ENCODE data around the gene RAD54L2. TPM values are rescaled to one million over a fixed set of nuclear protein-coding genes. Genes with fewer than 3 reads are reported as not detected.
A peak's percentile ranks its signal among the peaks of the same experiment; 100 is the strongest.
"Not testable (repeated sequence)": the region's sequence is repeated elsewhere in the genome, so short reads cannot be mapped to it uniquely, and the experiment has no call there.

The RAD54L2 gene
- 5.8 and 11.1 TPM in 2 replicates for total RNA-seq (2014; rRNA removed; shearing (Covaris generic); ENCODE audit: low replicate concordance)

GRCh38 chr3:51538459-51539290 lies at the start of gene RAD54L2:
RAD54L2 (plus strand) TSS chr3:51538719; CDS start chr3:51590421, 51,702 bp downstream.
- peak; percentile 68 for DNase-seq (ENCODE audit: low read depth)
- in situ Hi-C loops (cut with HindIII; ENCODE audit: low pct_unique_long_range_greater_than_20kb, low sequenced_read_pairs): no loop called here

GRCh38 chr3:51498876-51499738 lies 39.4 kb upstream of the RAD54L2 start:
- peak; percentile 98 for DNase-seq (ENCODE audit: low read depth)
- in situ Hi-C loops (cut with HindIII; ENCODE audit: low pct_unique_long_range_greater_than_20kb, low sequenced_read_pairs): no loop called here

- DNase-seq (ENCODE audit: low read depth): no peak
- in situ Hi-C loops (cut with HindIII; ENCODE audit: low pct_unique_long_range_greater_than_20kb, low sequenced_read_pairs): no loop called here
Observed at GRCh38 chr3:51500632-51501131, 37.8 kb upstream of the RAD54L2 start.

GRCh38 chr3:51501833-51502561 lies 36.5 kb upstream of the RAD54L2 start:
- in situ Hi-C loops (cut with HindIII; ENCODE audit: low pct_unique_long_range_greater_than_20kb, low sequenced_read_pairs): no loop called here
- DNase-seq (ENCODE audit: low read depth): peak; percentile 37

DNA sequence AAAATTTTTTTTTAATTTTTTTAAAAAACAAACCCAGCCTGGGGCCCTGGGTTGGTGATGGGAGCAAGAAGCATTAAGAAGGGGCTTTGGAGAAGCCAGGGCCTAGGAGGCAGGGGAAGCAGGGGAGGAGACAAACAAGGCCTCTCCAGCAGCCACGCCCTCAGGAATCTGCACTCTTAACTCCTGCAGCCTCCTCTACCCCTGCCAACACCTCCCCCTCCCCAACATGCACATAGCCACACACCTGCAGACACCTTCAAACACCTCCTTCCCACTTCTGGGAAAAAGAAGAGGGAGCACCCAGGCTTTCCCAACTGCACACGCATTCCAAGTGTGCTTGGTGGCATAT lies 36.0 kb upstream of the RAD54L2 start:
- in situ Hi-C loops (cut with HindIII; ENCODE audit: low pct_unique_long_range_greater_than_20kb, low sequenced_read_pairs): no loop called here
- no peak for DNase-seq (ENCODE audit: low read depth)

DNA sequence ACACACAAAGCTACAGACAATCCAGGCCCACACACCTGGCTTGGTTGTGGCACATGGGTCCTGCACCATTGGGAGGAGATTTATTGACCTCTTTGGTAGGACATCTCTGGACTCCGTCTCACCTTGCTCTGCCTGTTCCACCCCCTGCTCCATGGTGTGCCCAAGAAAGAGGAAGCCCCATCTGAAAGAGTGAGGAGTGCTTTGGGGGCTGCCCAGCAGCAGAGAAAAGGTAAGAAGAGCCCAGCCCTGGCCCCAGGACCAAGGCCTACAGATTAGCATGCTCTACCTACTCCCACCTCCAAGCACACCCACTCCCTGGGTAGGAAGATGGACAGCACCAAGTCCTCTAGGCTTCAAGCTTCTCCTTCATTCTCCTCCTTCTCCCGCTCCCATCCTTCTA lies 35.5 kb upstream of the RAD54L2 start:
- in situ Hi-C loops (cut with HindIII; ENCODE audit: low pct_unique_long_range_greater_than_20kb, low sequenced_read_pairs): no loop called here
- DNase-seq (ENCODE audit: low read depth): no peak

GRCh38 chr3:51508255-51508654 lies 30.3 kb upstream of the RAD54L2 start:
- DNase-seq (ENCODE audit: low read depth): no peak
- in situ Hi-C loops (cut with HindIII; ENCODE audit: low pct_unique_long_range_greater_than_20kb, low sequenced_read_pairs): no loop called here

DNA sequence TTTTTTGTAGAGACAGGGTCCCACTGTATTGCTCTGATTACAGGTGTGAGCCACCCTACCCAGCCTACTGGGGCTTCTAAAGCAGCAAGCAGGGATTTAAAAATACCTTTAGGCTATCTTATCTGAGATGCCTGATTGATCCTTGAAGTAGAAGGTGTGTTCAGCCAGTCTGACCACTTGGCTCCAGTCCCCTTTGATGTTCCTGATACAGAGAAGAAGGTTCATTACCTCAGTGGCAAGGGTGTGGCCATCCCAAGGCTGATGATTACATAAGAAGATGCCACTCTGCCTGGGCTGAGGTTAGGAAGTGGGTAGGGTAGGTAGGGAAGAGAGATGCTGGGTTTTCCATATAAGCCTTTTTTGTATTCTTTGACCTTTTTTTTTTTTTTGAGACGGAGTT lies 27.5 kb upstream of the RAD54L2 start:
- DNase-seq (ENCODE audit: low read depth): no peak
- in situ Hi-C loops (cut with HindIII; ENCODE audit: low pct_unique_long_range_greater_than_20kb, low sequenced_read_pairs): no loop called here

DNA sequence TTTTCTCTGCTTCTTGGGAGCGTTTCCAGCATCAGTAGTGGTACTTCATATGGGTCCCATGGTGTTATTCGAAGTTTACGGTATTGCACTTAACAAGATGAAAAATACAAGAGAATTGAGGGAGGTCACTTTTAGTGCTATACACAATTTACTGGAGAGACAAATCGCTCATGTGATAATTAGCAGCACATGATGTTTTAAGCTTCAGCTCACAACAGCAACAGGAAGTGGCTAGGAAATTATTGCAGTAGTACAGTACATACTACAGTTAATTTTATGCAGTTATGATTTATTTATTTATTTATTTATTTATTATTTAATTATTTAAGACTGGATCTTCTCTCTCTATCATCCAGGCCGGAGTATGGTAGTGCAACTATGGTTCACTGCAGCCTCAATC lies 24.3 kb upstream of the RAD54L2 start:
- in situ Hi-C loops (cut with HindIII; ENCODE audit: low pct_unique_long_range_greater_than_20kb, low sequenced_read_pairs): no loop called here
- DNase-seq (ENCODE audit: low read depth): no peak

DNA sequence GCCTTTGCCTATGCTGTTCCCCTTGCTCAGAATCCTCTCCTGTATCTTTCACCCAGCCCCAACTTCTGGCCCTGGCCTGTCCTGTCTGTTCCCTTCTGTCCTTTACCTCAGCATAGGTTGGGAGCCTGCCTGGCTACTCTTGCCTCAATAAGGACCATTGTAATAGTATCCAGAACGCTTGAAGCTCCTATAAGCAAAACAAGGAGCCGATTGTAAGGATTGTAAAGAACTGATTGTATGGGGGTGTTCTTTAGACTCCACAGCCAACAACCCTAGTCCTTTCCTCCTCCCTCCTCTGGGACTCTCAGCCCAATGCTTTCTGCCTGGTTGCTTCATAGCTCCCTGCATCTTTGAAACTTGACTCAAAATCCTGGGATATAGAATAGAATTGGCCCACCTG lies 18.7 kb upstream of the RAD54L2 start:
- no peak for DNase-seq (ENCODE audit: low read depth)
- in situ Hi-C loops (cut with HindIII; ENCODE audit: low pct_unique_long_range_greater_than_20kb, low sequenced_read_pairs): no loop called here

DNA sequence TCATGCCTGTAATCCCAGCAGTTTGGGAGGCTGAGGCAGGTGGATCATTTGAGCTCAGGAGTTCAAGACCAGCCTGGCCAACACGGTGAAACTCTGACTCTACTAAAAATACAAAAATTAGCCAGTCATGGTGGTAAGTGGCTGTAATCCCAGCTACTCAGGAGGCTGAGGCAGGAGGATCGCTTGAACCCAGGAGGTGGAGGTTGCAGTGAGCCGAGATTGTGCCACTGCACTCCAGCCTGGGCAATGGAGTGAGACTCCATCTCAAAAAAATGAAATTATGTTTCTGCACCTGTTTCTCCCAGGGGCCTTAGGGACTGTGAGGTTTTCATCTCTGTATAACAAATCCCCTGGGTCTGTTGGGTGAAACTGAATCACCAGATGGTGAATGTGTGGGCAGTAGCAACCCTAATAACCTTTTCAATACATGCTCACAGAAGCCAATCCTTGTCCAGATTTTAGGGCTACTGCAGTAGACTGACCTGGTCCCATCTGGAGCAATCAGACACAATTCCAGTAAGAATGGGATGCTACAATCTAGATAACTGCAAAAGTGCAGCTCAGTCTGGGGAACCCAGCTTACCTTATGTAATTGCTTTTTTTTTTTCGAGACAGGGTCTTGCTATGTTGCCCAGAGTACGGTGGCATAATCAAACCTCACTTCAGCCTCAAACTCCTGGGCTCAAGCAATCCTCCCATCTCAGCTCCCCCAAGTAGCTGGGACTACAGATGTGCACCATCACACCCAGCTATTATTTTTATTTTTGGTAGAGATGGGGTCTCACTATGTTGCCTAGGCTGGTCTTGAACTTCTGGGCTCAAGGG lies 17.4 kb upstream of the RAD54L2 start:
- in situ Hi-C loops (cut with HindIII; ENCODE audit: low pct_unique_long_range_greater_than_20kb, low sequenced_read_pairs): not testable (repeated sequence)

DNA sequence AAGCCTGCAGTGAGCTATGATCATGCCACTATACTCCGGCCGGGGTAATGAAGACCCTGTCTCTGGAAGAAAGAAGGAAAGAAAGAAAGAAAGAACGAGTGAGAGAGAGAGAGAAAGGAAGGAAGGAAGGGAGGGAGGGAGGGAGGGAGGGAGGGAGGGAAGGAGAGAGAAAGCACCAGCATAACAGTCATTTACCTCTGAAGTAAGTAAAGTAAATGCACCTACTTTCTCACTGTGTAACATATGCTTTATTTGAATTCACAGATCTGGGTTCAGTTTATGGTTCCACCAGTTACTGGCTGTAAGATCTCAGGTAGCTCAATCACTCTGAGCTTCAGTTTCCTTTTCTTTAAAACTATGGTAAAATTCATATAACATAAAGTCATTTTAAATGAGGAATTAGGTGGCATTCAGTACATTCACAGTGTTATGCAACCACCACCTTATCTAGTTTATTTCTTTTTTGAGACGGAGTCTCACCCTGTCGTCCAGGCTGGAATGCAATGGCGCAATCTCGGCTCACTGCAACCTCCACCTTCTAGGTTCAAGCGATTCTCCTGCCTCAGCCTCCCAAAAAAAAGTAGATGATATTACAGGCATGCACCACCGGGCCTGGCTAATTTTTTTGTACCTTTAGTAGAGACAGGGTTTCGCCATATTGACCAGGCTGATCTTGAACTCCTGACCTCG lies 16.1 kb upstream of the RAD54L2 start:
- no peak for DNase-seq (ENCODE audit: low read depth)
- in situ Hi-C loops (cut with HindIII; ENCODE audit: low pct_unique_long_range_greater_than_20kb, low sequenced_read_pairs): no loop called here

More for the DNA sequence above, 17.4 kb upstream of the RAD54L2 start:
- DNase-seq (ENCODE audit: low read depth): not testable (repeated sequence)

- in situ Hi-C loops (cut with HindIII; ENCODE audit: low pct_unique_long_range_greater_than_20kb, low sequenced_read_pairs); DNase-seq (ENCODE audit: low read depth): not testable (repeated sequence)
Observed at GRCh38 chr3:51524874-51525273, 13.6 kb upstream of the RAD54L2 start.

GRCh38 chr3:51530485-51530884 lies 8.0 kb upstream of the RAD54L2 start:
- DNase-seq (ENCODE audit: low read depth): no peak
- in situ Hi-C loops (cut with HindIII; ENCODE audit: low pct_unique_long_range_greater_than_20kb, low sequenced_read_pairs): no loop called here

DNA sequence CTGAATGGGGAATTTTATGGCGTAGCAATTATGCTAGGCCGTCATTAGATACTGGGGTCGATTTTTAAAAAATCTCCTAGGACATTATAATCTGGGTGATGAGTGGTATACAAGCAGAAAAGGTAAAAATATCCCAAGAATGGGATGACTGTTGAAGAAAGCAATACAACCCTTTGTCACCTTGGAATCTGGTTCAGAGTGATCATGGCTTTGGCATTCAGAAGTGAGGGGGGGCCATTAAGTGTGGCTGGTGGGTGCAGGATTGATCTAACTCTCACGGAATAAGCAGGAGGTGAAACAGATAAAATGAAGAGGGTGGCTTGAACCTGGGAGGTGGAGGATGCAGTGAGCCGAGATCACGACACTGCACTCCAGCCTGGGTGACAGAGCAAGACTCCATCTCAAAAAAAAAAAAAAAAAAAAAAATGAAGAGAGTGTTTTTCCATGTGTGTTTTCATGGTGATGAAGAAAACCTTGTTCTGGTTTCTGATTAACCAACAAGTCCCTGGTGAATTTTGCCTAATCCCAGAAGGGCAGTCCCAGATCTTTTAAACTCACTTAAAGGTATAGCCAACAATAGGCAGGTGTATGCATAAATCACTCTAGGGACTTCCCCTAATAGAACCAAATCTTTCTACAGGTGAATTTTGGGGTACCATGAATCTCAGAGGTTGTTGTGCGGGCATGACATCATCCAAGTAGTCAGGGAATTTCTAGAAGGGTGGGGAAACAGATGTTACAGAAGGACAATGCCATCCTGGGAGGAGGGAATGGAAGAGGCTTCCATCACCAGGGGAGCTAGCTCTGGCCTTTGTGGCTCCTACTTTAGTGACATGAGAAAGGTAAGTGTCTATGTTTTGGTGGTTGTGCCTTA lies 3.1 kb upstream of the RAD54L2 start:
- DNase-seq (ENCODE audit: low read depth): peak; percentile 51
- in situ Hi-C loops (cut with HindIII; ENCODE audit: low pct_unique_long_range_greater_than_20kb, low sequenced_read_pairs): no loop called here

DNA sequence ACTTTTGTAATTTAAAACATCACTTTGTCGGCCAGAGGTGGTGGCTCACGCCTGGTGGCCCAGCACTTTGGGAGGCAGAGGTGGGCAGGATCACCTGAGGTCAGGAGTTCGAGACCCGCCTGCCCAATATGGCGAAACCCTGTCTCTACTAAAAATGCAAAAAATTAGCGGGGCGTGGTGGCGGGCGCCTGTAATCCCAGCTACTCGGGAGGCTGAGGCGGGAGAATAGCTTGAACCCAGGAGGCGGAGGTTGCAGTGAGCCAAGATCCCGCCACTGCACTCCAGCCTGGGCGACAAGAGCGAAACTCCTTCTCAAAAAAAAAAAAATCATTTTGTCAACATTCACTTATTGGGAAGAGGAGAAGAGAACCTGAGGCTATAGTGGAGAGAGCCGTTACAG lies 888 bp upstream of the RAD54L2 start:
- DNase-seq (ENCODE audit: low read depth); in situ Hi-C loops (cut with HindIII; ENCODE audit: low pct_unique_long_range_greater_than_20kb, low sequenced_read_pairs): not testable (repeated sequence)
